ENCODE data around the gene ARNT2.

DNA sequence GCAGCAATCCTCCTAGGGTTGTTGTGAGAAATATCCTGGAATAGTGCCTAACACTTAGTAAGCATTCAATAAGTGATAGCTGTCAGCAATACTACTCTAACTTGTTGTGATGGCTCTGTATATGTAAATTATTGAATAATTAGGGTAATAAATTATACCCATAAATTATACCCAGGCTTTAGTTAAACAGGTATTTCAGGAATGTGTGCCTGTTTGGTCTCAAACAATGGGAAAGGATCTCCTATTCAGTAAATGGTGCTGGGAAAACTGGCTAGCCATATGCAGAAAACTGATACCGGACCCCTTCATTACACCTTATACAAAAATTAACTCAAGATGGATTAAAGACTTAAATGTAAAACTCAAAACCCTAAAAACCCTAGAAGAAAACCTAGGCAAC, 14.8 kb upstream of the ARNT2 start:
- TF ChIP-seq, protein P1, sequence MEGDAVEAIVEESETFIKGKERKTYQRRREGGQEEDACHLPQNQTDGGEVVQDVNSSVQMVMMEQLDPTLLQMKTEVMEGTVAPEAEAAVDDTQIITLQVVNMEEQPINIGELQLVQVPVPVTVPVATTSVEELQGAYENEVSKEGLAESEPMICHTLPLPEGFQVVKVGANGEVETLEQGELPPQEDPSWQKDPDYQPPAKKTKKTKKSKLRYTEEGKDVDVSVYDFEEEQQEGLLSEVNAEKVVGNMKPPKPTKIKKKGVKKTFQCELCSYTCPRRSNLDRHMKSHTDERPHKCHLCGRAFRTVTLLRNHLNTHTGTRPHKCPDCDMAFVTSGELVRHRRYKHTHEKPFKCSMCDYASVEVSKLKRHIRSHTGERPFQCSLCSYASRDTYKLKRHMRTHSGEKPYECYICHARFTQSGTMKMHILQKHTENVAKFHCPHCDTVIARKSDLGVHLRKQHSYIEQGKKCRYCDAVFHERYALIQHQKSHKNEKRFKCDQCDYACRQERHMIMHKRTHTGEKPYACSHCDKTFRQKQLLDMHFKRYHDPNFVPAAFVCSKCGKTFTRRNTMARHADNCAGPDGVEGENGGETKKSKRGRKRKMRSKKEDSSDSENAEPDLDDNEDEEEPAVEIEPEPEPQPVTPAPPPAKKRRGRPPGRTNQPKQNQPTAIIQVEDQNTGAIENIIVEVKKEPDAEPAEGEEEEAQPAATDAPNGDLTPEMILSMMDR (IDR thresholded peaks at IDR 0.05): no peak
- no peak for TF ChIP-seq POLR2AphosphoS5 (IDR thresholded peaks at IDR 0.05; ENCODE audit: insufficient read depth in 1 of 2, low read depth in 1 of 2)
- no peak for TF ChIP-seq POLR2A (IDR thresholded peaks at IDR 0.05)

Data from vagina (tissue), 2 donors.